SU-DHL-6 (cell line): ENCODE measurements around the gene SVOPL.

Source experiments
- H2AFZ ChIP-seq: fragments of 200-600 bp; sonication (generic); 2 replicates; pipeline ENCODE4 v1.6.1; 2014; ENCODE audit warnings: low read depth, mild to moderate bottlenecking, moderate library complexity, mixed read lengths, antibody characterized with exemption, low read length; ENCODE audit not compliant: severe bottlenecking
- H3F3A ChIP-seq: fragments of 200-600 bp; shearing (Covaris generic); 2 replicates; pipeline ENCODE4 v1.6.0; 2016; ENCODE audit warnings: antibody characterized with exemption, mild to moderate bottlenecking; ENCODE audit not compliant: insufficient read depth
- H3K27ac ChIP-seq: fragments of 200-600 bp; sonication (generic); 2 replicates; pipeline ENCODE4 v1.5.1; 2016; ENCODE audit warnings: low read depth, mild to moderate bottlenecking, low read length, moderate library complexity, mixed read lengths
- H3K27me3 ChIP-seq: fragments of 200-600 bp; sonication (generic), shearing (Covaris generic); 2 replicates; pipeline ENCODE4 v1.6.0; 2014; ENCODE audit warnings: mild to moderate bottlenecking, low read length
- H3K36me3 ChIP-seq: fragments of 200-600 bp; sonication (generic); 2 replicates; pipeline ENCODE4 v1.6.1; 2014; ENCODE audit warnings: mild to moderate bottlenecking, low read length, mixed read lengths
- H3K4me2 ChIP-seq: fragments of 300-600, 200-600 bp; shearing (Covaris generic), sonication (generic); 2 replicates; pipeline ENCODE4 v1.6.0; 2014; ENCODE audit warnings: low read length, low read depth, mild to moderate bottlenecking; ENCODE audit not compliant: poor library complexity, severe bottlenecking
- H3K4me3 ChIP-seq: fragments of 200-600 bp; sonication (generic); 2 replicates; pipeline ENCODE4 v1.5.1; 2014; ENCODE audit warnings: antibody characterized with exemption, low read length, mild to moderate bottlenecking, mixed read lengths; ENCODE audit not compliant: insufficient read depth, poor library complexity, severe bottlenecking
- H3K79me2 ChIP-seq: fragments of 200-600 bp; sonication (generic); 2 replicates; pipeline ENCODE4 v1.6.1; 2014; ENCODE audit warnings: mild to moderate bottlenecking, low read length, moderate library complexity; ENCODE audit not compliant: insufficient read depth
- H3K9ac ChIP-seq: fragments of 200-600 bp; sonication (generic); 2 replicates; pipeline ENCODE4 v1.7.0; 2014; ENCODE audit warnings: mild to moderate bottlenecking, low read length
- H3K9me2 ChIP-seq: fragments of 200-600 bp; sonication (generic); replicated peaks from 2 replicates; pipeline ENCODE4 v1.6.1; 2014; ENCODE audit warnings: low read length; ENCODE audit not compliant: insufficient read depth
- H3K9me3 ChIP-seq: fragments of 200-600 bp; sonication (generic); 2 replicates; pipeline ENCODE4 v1.6.1; 2014; ENCODE audit warnings: low read length, mixed read lengths; ENCODE audit not compliant: insufficient read depth
- H4K20me1 ChIP-seq: fragments of 200-600 bp; sonication (generic); 2 replicates; pipeline ENCODE4 v1.6.1; 2014; ENCODE audit warnings: low read depth, mild to moderate bottlenecking, antibody characterized with exemption, low read length, moderate library complexity, mixed read lengths
- CTCF ChIP-seq: fragments of 200-600 bp; sonication (generic); IDR thresholded peaks from one replicate; pipeline ENCODE4 v1.5.1; 2017; ENCODE audit warnings: antibody characterized with exemption, mild to moderate bottlenecking, low read length, moderate library complexity; ENCODE audit not compliant: insufficient read depth, poor library complexity, severe bottlenecking
- EZH2phosphoT487 ChIP-seq: fragments of 200-600 bp; sonication (generic), shearing (Covaris generic); conservative IDR thresholded peaks from 2 replicates; pipeline ENCODE4 v1.6.1; 2018; ENCODE audit warnings: mild to moderate bottlenecking, antibody characterized with exemption, low read length, moderate library complexity, mixed read lengths

Gene SVOPL

GRCh38 chr7:138662076-138662990, 38.8 kb downstream of the SVOPL start:
- H3K4me3 ChIP-seq = no peak overlapping the region
- no peaks in the 10 kb centered on the region for H3K9me3 ChIP-seq
- TF ChIP-seq EZH2phosphoT487 (no peak), CTCF (no peak)
- H3K79me2 ChIP-seq = no peaks in the 10 kb centered on the region
- H4K20me1 ChIP-seq = no peaks in the 10 kb centered on the region
- no peak overlapping the region for H3K4me2 ChIP-seq
- no peaks in the 10 kb centered on the region for H3K27me3 ChIP-seq
- no peaks in the 10 kb centered on the region for H3K9me2 ChIP-seq
- no peak overlapping the region for H3K27ac ChIP-seq
- H3K36me3 ChIP-seq = no peaks in the 10 kb centered on the region
- H3K9ac ChIP-seq = no peak overlapping the region
- H3F3A ChIP-seq = no peaks in the 10 kb centered on the region
- no peak overlapping the region for H2AFZ ChIP-seq

- Histone ChIP-seq H3K27ac (no peak overlapping the region), H3K4me2 (no peak overlapping the region), H3K79me2 (no peaks in the 10 kb centered on the region), H2AFZ (no peak overlapping the region), H3K9me3 (no peaks in the 10 kb centered on the region), H3K4me3 (no peak overlapping the region), H3K9me2 (no peaks in the 10 kb centered on the region), H3K9ac (no peak overlapping the region), H4K20me1 (no peaks in the 10 kb centered on the region), H3F3A (no peaks in the 10 kb centered on the region), H3K27me3 (no peaks in the 10 kb centered on the region), H3K36me3 (no peaks in the 10 kb centered on the region)
- TF ChIP-seq EZH2phosphoT487 (no peak), CTCF (no peak)
These were observed 40.0 kb downstream of the SVOPL start for GRCh38 chr7:138661069-138661635.

GRCh38 chr7:138658889-138659288, 42.3 kb downstream of the SVOPL start:
- Histone ChIP-seq H3K9ac (no peak overlapping the region), H3K9me3 (no peaks in the 10 kb centered on the region), H3K4me3 (no peak overlapping the region), H3K27ac (no peak overlapping the region), H3K36me3 (no peaks in the 10 kb centered on the region), H3K9me2 (no peaks in the 10 kb centered on the region), H3K79me2 (no peaks in the 10 kb centered on the region), H3F3A (no peaks in the 10 kb centered on the region), H2AFZ (no peak overlapping the region), H3K4me2 (no peak overlapping the region), H3K27me3 (no peaks in the 10 kb centered on the region), H4K20me1 (no peaks in the 10 kb centered on the region)
- TF ChIP-seq CTCF (no peak), EZH2phosphoT487 (no peak)
